Gastrocnemius medialis (tissue), 4 donors: ENCODE measurements around the gene MICALL2.

ENCODE experiments used
- POLR2A ChIP-seq, 2 donors: fragments of 450-650 bp; IDR thresholded peaks; one replicate each; pipeline ENCODE4 v1.6.1; 2017; ENCODE audit warnings: antibody characterized with exemption in 2 of 2, mild to moderate bottlenecking in 2 of 2, moderate library complexity in 2 of 2
- TF ChIP-seq, protein P1 (sequence below), 5 experiments: fragments of 450-650 bp in 3 of 5; fragments of 200-600 bp in 2 of 5; sonication (generic) in 2 of 5; IDR thresholded peaks in 4 of 5; conservative IDR thresholded peaks in 1 of 5; 1 replicate in 4 of 5; 2 replicates in 1 of 5; pipeline ENCODE4 v1.5.1; 2016 to 2019; ENCODE audit warnings: antibody characterized with exemption in 5 of 5, mild to moderate bottlenecking in 3 of 5, moderate library complexity in 3 of 5

DNA sequence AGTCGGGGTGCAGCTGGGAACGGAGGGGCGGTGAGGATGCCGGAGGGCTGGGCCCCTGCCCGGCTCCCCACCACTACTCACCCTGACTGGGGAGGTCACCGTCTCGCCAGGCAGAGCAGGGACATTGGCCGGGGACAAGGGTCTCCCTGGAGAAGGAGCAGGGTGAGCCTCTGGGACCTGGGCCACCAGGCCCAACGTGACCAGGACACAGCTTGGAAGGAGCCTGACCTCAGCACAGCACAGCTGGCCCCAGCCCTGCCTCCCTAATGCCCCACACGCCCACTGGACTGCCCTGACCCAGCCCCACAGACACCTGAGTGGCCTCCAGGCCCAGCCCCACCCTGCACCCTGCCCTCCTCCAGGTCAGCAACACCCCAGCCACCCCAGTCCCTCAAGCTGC, 21.1 kb downstream of the MICALL2 start:
- TF ChIP-seq, protein P1, sequence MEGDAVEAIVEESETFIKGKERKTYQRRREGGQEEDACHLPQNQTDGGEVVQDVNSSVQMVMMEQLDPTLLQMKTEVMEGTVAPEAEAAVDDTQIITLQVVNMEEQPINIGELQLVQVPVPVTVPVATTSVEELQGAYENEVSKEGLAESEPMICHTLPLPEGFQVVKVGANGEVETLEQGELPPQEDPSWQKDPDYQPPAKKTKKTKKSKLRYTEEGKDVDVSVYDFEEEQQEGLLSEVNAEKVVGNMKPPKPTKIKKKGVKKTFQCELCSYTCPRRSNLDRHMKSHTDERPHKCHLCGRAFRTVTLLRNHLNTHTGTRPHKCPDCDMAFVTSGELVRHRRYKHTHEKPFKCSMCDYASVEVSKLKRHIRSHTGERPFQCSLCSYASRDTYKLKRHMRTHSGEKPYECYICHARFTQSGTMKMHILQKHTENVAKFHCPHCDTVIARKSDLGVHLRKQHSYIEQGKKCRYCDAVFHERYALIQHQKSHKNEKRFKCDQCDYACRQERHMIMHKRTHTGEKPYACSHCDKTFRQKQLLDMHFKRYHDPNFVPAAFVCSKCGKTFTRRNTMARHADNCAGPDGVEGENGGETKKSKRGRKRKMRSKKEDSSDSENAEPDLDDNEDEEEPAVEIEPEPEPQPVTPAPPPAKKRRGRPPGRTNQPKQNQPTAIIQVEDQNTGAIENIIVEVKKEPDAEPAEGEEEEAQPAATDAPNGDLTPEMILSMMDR (IDR thresholded peaks at IDR 0.05 in 4 of 5, conservative IDR thresholded peaks at IDR 0.05 in 1 of 5) = no peak
- no peak for TF ChIP-seq POLR2A (IDR thresholded peaks at IDR 0.05)
